HepG2 (cell line): ENCODE data around the gene ADGRV1. TPM values are rescaled to one million over a fixed set of nuclear protein-coding genes. Genes with fewer than 3 reads are reported as not detected.
"Not testable (repeated sequence)": the region's sequence is repeated elsewhere in the genome, so short reads cannot be mapped to it uniquely, and the experiment has no call there.

Experiments
- ATAC-seq: fragments of 200-7000 bp; cut with Tn5 transposase; 3 replicates; pipeline ENCODE4 v1.9.1; 2020; ENCODE audit warnings: mild to moderate bottlenecking, moderate library complexity
- BruUV-seq: library from RNA; stranded (reverse); fragments of 400-500 nt; replicated peaks from 2 replicates; lab custom pipeline; 2021; lab: Mats Ljungman, UMichigan
- CTCF ChIA-PET: fragments of 300-600 bp; formaldehyde crosslinking; extraction: SDS; loops from one replicate; lab custom pipeline; 2021; ENCODE audit warnings: low total read pairs, inconsistent platforms, low intra/inter-chr PET ratio; lab: Yijun Ruan, JAX
- POLR2A ChIA-PET: fragments of 350-600 bp; sonication (Branson Sonifier 250); formaldehyde crosslinking; loops from one replicate; lab custom pipeline; 2020; ENCODE audit warnings: antibody characterized with exemption, inconsistent platforms; lab: Yijun Ruan, JAX
- DNase-seq: peaks from one replicate; pipeline ENCODE4 v3.0.0-alpha.2; 2015; ENCODE audit warnings: low spot score
- FAIRE-seq: peaks from 3 replicates; lab custom pipeline; 2011; peaks lifted over from hg19 to GRCh38; lab: Jason Lieb, UNC
- H2AFZ ChIP-seq: one replicate; pipeline ENCODE4 v1.6.1; 2011; ENCODE audit warnings: low read length, inconsistent platforms
- H3K27ac ChIP-seq: fragments of 300-600 bp; 3 replicates; pipeline ENCODE4 v1.8.0; 2011; ENCODE audit warnings: mixed run types, mild to moderate bottlenecking, mixed read lengths, low read length, inconsistent platforms; ENCODE audit not compliant: insufficient read depth; ENCODE audit errors: extremely low read length
- H3K27me3 ChIP-seq, 2 experiments: fragments of 200-600 bp in 1 of 2; 2 replicates in 1 of 2; 3 replicates in 1 of 2; pipeline versions ENCODE4 v1.6.0 to v1.8.0; 2011; ENCODE audit warnings: low read length in 2 of 2, mild to moderate bottlenecking in 2 of 2, moderate library complexity in 2 of 2, inconsistent platforms in 1 of 2; ENCODE audit not compliant: insufficient read depth in 2 of 2, control insufficient read depth in 1 of 2
- H3K36me3 ChIP-seq, 2 experiments: fragments of 200-600 bp in 1 of 2; replicated peaks in 1 of 2; 2 replicates in 1 of 2; 3 replicates in 1 of 2; pipeline versions ENCODE4 v1.5.1 to v1.8.0; 2011; ENCODE audit warnings: low read length in 2 of 2, inconsistent platforms in 1 of 2; ENCODE audit not compliant: insufficient read depth in 2 of 2, control insufficient read depth in 1 of 2
- H3K4me1 ChIP-seq: 2 replicates; pipeline ENCODE4 v1.5.1; 2012; ENCODE audit warnings: low read length, inconsistent platforms; ENCODE audit not compliant: insufficient read depth
- H3K4me2 ChIP-seq: 2 replicates; pipeline ENCODE4 v1.6.0; 2011; ENCODE audit warnings: low read depth, low read length, inconsistent platforms
- H3K4me3 ChIP-seq, 3 experiments: fragments of 200-600 bp in 1 of 3; sonication (generic), shearing (Covaris generic) in 1 of 3; replicated peaks in 1 of 3; 2 replicates each; pipeline ENCODE4 v1.5.1; 2011 to 2016; ENCODE audit warnings: low read length in 3 of 3, inconsistent platforms in 2 of 3, low read depth in 2 of 3, mild to moderate bottlenecking in 2 of 3, control low read depth in 1 of 3, mixed read lengths in 1 of 3; ENCODE audit not compliant: insufficient read depth in 1 of 3
- H3K79me2 ChIP-seq: one replicate; pipeline ENCODE4 v1.6.1; 2011; ENCODE audit warnings: low read length, inconsistent platforms; ENCODE audit not compliant: insufficient read depth
- H3K9ac ChIP-seq: 2 replicates; pipeline ENCODE4 v1.6.0; 2011; ENCODE audit warnings: mild to moderate bottlenecking, low read depth, low read length, inconsistent platforms; ENCODE audit not compliant: insufficient read depth
- H3K9me3 ChIP-seq: 2 replicates; pipeline ENCODE4 v1.5.1; 2012; ENCODE audit warnings: mild to moderate bottlenecking, low read length
- H4K20me1 ChIP-seq: 2 replicates; pipeline ENCODE4 v1.6.0; 2011; ENCODE audit warnings: inconsistent platforms, mild to moderate bottlenecking, low read length, moderate library complexity; ENCODE audit not compliant: insufficient read depth
- WGBS: methylation state at CpG from one replicate; pipeline ENCODE4 v1.1.6; 2017; ENCODE audit warnings: low lambda C conversion rate; 5-methylcytosine and 5-hydroxymethylcytosine counted together
- in situ Hi-C: cut with HindIII; loops from 2 replicates; pipeline ENCODE4 v1.10.0; 2017; ENCODE audit warnings: low pct_unique_long_range_greater_than_20kb; ENCODE audit not compliant: extremely low pct_ligation_motif_present
- intact Hi-C: fragments of 100-400 bp; cut with micrococcal nuclease; formaldehyde crosslinking; loops from one replicate; pipeline ENCODE4 v1.10.0; 2022; ENCODE audit not compliant: unreplicated experiment
- polyA plus RNA-seq, 8 experiments: library from polyadenylated mRNA; depleted of rRNA in 3 of 8; stranded (reverse) in 7 of 8; unstranded in 1 of 8; fragments of >200 nt; fragmentation: Illumina TruSeq in 4 of 8; extraction: Trizol in 4 of 8; gene quantifications; 2 replicates each; pipeline versions ENCODE4 v1.2.1 to v1.2.3, GENCODE V29; 2011 to 2016; ENCODE audit warnings: low read depth in 4 of 8, missing spikeins in 1 of 8, mixed read lengths in 1 of 8; ENCODE audit not compliant: insufficient read depth in 1 of 8
- total RNA-seq, 5 experiments: library from RNA; depleted of rRNA; stranded (reverse); fragments of >200 nt; fragmentation: Illumina TruSeq; extraction: Trizol; gene quantifications; 2 replicates each; pipeline ENCODE4 v1.2.3, GENCODE V29; 2016; ENCODE audit warnings: low read depth in 1 of 5

ADGRV1 gene
- total and polyA plus RNA-seq, 2 of the 13 experiments (the other 11 are each of a cell fraction or from before 2014, with no cell fraction given): 1.7 to 3.9 TPM

DNA sequence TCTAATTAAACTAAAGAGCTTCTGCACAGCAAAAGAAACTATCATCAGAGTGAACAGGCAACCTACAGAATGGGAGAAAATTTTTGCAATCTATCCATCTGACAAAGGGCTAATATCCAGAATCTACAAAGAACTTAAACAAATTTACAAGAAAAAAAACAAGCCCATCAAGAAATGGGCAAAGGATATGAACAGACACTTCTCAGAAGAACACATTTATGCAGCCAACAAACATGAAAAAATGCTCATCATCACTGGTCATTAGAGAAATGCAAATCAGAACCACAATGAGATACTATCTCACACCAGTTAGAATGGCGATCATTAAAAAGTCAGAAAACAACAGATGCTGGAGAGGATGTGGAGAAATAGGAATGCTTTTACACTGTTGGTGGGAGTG is 241.5 kb downstream of the ADGRV1 start:
- DNase-seq, in situ Hi-C loops, H3K36me3 ChIP-seq, BruUV-seq, ATAC-seq, H3K79me2 ChIP-seq, H3K4me1 ChIP-seq, H3K4me2 ChIP-seq, H3K9me3 ChIP-seq, CTCF ChIA-PET, intact Hi-C loops, H3K9ac ChIP-seq, H2AFZ ChIP-seq, FAIRE-seq, H3K27ac ChIP-seq, H3K4me3 ChIP-seq, H4K20me1 ChIP-seq, POLR2A ChIA-PET, H3K27me3 ChIP-seq: not testable (repeated sequence)
- WGBS: 81% methylated on average over 1 of the region's 1 CpG

DNA sequence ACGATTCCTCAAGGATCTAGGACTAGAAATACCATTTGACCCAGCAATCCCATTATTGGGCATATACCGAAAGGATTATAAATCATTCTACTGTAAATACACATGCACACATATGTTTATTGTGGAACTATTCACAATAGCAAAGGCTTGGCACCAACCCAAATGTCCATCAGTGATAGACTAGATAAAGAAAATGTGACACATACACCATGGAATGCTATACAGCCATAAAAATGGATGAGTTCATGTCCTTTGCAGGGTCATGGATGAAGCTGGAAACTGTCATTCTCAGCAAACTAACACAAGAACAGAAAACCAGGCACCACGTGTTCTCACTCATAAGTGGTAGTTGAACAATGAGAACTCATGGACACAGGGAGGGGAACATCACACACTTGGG is 241.9 kb downstream of the ADGRV1 start:
- CTCF ChIA-PET, H3K27ac ChIP-seq, H3K27me3 ChIP-seq, H3K4me3 ChIP-seq, POLR2A ChIA-PET, H3K36me3 ChIP-seq, H3K79me2 ChIP-seq, H3K9ac ChIP-seq, DNase-seq, FAIRE-seq, H3K4me2 ChIP-seq, intact Hi-C loops, ATAC-seq, BruUV-seq, H3K4me1 ChIP-seq, in situ Hi-C loops, H3K9me3 ChIP-seq, H4K20me1 ChIP-seq, H2AFZ ChIP-seq: not testable (repeated sequence)
- 35% methylated on average over 3 of the region's 3 CpGs for WGBS
